Large intestine (tissue), 3 donors: ENCODE measurements around the gene B3GAT3. TPM values are rescaled to one million over a fixed set of nuclear protein-coding genes. Genes with fewer than 3 reads are reported as not detected.

ENCODE experiments used
- DNase-seq, 2 donors: peaks; one replicate each; pipeline versions ENCODE4 v3.0.0 to v3.0.0-alpha.2; 2013
- H3K27ac ChIP-seq: one replicate; pipeline ENCODE4 v1.5.1; 2013; ENCODE audit warnings: low read length
- H3K27me3 ChIP-seq: 2 replicates; pipeline ENCODE4 v1.6.1; 2013; ENCODE audit warnings: low read length; ENCODE audit not compliant: control insufficient read depth, insufficient read depth
- H3K36me3 ChIP-seq: 2 replicates; pipeline ENCODE4 v1.6.1; 2013; ENCODE audit warnings: low read length; ENCODE audit not compliant: control insufficient read depth, insufficient read depth
- H3K4me1 ChIP-seq: one replicate; pipeline ENCODE4 v1.6.1; 2013; ENCODE audit warnings: low read length; ENCODE audit not compliant: control insufficient read depth, insufficient read depth
- H3K4me3 ChIP-seq: one replicate; pipeline ENCODE4 v1.5.1; 2013; ENCODE audit warnings: low read length
- H3K9me3 ChIP-seq: one replicate; pipeline ENCODE4 v1.6.1; 2013; ENCODE audit warnings: mild to moderate bottlenecking, low read depth, low read length, moderate library complexity; ENCODE audit not compliant: control insufficient read depth
- WGBS: methylation state at CpG from one replicate; pipeline ENCODE4 v1.1.5; 2013; ENCODE audit warnings: low lambda C conversion rate; ENCODE audit not compliant: insufficient coverage; 5-methylcytosine and 5-hydroxymethylcytosine counted together
- polyA plus RNA-seq: library from polyadenylated mRNA; unstranded; fragments of 120-200 nt; gene quantifications from one replicate; pipeline ENCODE4 v1.2.1, GENCODE V29; 2013

The B3GAT3 gene
- polyA plus RNA-seq, 1 donor: 40.0 TPM

DNA sequence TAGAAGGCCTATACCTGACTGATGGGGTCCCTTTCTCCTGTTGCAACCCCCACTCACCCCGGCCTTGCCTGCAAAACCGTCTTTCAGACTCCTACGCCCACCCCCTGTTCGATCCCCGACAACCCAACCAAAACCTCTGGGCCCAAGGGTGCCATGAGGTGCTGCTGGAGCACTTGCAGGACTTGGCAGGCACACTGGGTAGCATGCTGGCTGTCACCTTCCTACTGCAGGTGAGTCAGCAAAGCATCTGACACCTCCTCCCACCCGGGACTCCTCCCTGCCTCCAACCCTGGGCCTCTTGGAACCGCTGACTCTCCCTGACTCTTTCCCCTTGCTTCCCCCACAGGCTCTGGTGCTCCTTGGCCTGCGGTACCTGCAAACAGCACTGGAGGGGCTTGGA, 7.5 kb downstream of the B3GAT3 start:
- DNase-seq: peak; percentile 69 to 78
- H3K36me3 ChIP-seq: peaks cover 32% of the 10 kb centered on the region
- H3K27me3 ChIP-seq: no peaks in the 10 kb centered on the region
- WGBS: no CpG with 5 or more reads among the region's 8 CpGs
- no peaks in the 10 kb centered on the region for H3K9me3 ChIP-seq
- H3K4me1 ChIP-seq: peaks cover 40% of the 10 kb centered on the region
- no peak overlapping the region for H3K4me3 ChIP-seq
- H3K27ac ChIP-seq: peak overlapping the region; percentile 78

DNA sequence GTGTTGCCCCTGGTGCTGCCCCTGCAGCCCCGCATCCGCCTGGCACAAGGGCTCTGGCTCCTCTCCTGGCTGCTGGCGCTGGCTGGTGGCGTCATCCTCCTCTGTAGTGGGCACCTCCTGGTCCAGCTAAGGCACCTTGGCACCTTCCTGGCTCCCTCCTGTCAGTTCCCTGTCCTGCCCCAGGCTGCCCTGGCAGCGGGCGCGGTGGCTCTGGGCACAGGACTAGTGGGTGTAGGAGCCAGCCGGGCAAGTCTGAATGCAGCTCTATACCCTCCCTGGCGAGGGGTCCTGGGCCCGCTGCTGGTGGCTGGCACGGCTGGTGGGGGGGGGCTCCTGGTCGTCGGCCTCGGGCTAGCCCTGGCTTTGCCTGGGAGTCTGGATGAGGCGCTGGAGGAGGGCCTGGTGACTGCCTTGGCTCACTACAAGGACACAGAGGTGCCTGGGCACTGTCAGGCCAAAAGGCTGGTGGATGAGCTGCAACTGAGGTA, 8.5 kb downstream of the B3GAT3 start:
- H3K27ac ChIP-seq: peak overlapping the region; percentile 78
- DNase-seq: peak in 1 of 2 donors; percentile 27
- peaks cover 37% of the 10 kb centered on the region for H3K36me3 ChIP-seq
- WGBS: no CpG with 5 or more reads among the region's 15 CpGs
- no peaks in the 10 kb centered on the region for H3K9me3 ChIP-seq
- no peaks in the 10 kb centered on the region for H3K27me3 ChIP-seq
- H3K4me1 ChIP-seq: peaks cover 40% of the 10 kb centered on the region
- H3K4me3 ChIP-seq: no peak overlapping the region

DNA sequence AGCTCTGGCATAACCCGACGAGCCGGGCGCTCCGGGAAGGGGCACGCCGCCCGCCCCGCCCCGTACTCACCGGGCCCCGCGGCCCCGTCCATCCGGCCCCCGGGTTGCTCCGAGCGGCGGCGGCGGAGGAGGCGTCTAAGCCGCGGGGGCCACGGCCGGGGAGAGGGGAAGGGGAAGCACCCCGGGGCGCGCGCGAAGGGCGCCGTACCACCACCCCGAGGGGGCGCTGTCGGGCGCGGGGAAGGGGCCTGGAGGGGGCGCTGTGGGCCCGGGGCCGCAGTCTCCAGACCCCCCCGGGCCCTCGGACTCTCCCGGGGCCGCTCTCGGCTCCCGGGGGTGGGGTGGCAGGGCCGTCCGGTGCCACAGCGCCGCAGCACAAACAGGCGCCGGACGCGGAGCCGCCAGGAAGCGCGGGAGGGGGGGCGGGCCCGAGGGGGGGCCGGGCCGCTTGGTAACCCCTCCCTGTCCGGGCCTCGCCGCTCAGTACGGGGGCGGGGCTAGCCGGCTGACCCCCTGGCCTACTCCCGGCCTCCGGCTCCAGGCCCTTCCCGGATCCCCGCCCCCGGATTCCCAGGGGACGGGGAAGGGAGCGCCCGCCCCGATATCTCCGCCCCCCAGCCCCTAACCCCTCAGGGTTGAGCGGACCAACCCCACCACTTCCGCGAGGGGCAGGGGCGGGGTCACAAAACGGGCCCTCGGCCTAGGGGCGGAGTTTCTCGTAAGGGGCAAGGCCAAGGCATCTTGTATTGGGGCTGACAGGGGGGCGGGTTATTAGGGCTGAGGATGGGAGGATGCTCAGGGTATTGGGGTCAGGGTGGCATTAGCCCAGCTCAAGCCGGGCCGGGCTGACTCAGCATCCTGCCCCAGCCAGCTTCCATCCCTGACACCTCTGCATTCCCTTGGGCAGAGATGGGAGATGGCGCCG, 9.2 kb downstream of the B3GAT3 start, which contains the start of the genes EML3 and ROM1:
Gene EML3 (minus strand): TSS at position 410 of the 925 bp plus-strand sequence. CDS start 318 bp downstream, at position 92.
Gene ROM1 (plus strand): TSS at position 892 of the 925 bp plus-strand sequence. CDS start 25 bp downstream, at position 917.
- Histone ChIP-seq H3K4me1 (peaks cover 40% of the 10 kb centered on the region), H3K36me3 (peaks cover 37% of the 10 kb centered on the region), H3K9me3 (no peaks in the 10 kb centered on the region), H3K27me3 (no peaks in the 10 kb centered on the region), H3K4me3 (peak within 1 kb of the TSS; percentile 74), H3K27ac (peak within 1 kb of the TSS; percentile 78)
- peak; percentile 61 to 73 for DNase-seq
- no CpG with 5 or more reads among the region's 91 CpGs for WGBS

DNA sequence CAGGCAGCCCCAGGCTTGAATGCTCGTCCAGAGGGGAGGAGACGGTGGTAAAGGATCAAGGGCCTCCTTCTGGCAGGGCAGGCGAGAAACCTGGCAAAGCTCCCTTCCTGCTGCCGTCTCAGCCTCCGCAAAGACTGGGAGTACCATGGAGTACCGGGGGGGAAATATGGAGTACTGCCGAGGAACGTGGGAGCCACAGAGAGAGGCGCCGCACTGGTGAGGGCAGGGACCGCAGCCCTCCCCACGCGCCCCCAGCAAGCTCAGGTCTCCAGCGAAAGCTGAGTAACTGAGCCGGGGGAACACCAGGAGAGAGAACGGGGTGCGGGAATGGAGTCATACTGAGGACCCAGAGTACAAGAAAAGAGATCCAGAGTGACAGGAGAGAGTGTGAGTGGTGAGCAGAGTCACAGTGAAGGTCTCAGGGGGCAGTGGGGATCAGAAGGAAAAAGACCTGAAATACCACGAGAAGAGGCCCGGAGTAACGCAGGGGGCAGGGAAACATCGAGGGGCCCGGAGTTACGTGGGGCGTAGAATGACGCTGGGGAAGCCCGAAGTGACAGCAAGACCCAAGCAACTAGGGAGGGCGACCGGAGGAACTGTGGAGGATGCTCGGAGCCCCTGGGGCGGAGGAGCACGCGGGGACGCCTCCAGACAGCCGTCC, 10.0 kb downstream of the B3GAT3 start:
- WGBS: no CpG with 5 or more reads among the region's 34 CpGs
- Histone ChIP-seq H3K9me3 (no peaks in the 10 kb centered on the region), H3K27me3 (no peaks in the 10 kb centered on the region), H3K4me3 (peak overlapping the region; percentile 74), H3K4me1 (peaks cover 40% of the 10 kb centered on the region), H3K36me3 (peaks cover 36% of the 10 kb centered on the region), H3K27ac (peak overlapping the region; percentile 74)
- DNase-seq: peak in 1 of 2 donors; percentile 63

DNA sequence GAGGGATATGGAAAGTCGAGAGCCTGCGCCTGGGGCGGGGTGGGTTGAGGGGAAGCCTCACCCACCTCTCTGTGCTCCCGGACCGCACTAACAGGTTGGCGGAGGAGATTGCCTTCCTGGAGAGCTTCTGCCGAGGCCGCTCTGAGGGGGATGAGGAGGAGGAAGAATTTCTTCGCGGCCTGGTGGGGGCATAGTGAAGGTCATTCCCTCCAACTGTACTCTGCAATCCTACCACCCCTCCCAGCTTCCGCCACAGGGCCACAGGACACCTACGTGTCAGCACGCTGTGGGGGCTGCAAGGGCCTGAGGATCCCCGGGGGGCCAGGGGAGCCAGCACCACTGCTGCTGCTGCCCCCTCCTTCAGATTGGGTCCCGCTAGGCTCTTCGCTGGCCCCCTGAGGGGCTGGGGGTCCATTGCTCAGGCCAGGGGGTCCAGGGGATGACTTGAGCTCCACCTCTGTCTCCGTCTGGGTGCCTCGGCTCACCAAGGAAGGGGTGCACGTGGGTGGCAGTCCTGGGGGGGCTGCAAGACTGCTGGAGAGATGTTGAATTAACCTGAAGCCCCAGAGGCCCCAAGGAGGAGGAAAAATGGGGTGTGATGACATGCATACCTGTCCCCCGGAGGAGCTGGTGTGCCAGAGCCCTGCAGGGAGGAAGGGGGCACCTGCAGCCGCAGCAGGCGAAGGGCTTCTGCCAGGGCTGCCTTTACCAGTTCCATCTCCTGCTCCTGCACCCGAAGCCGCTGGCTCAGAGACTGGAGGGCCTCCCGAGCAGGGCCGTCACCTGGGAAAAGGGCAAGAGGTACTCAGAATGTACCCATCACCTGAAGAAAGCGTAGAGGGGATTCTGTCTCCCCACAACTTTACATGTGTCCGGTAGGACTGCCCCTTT, 10.7 kb downstream of the B3GAT3 start:
- H3K27ac ChIP-seq: no peak overlapping the region
- DNase-seq: no peak
- peaks cover 40% of the 10 kb centered on the region for H3K4me1 ChIP-seq

DNA sequence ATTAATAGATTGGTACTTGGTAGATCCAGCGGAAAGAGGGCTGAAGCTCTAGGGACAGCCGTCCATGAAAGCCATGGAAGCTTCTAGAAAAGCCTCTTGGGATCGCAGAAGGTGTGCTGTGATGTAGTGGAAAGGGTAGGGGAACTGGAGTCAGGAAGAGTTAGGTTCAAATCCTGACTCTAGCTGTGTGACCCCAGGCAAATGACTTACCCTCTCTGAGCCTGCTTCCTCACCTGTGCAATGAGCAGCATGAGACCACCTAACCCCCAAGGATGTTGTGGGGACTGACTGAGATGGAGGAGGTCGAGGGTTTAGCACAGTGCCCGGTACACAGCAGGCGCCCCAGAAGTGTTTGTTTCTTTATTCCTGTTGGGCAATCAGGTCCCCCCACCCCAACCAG, 11.4 kb downstream of the B3GAT3 start:
- H3K4me3 ChIP-seq: no peak overlapping the region
- H3K27ac ChIP-seq: no peak overlapping the region
- H3K36me3 ChIP-seq: peaks cover 36% of the 10 kb centered on the region
- peaks cover 2% of the 10 kb centered on the region for H3K9me3 ChIP-seq
- WGBS: no CpG with 5 or more reads among the region's 6 CpGs
- H3K4me1 ChIP-seq: peaks cover 40% of the 10 kb centered on the region
- DNase-seq: no peak
- no peaks in the 10 kb centered on the region for H3K27me3 ChIP-seq

More for the DNA sequence above, 10.7 kb downstream of the B3GAT3 start:
- Histone ChIP-seq H3K4me3 (peak overlapping the region; percentile 74), H3K36me3 (peaks cover 33% of the 10 kb centered on the region), H3K27me3 (no peaks in the 10 kb centered on the region), H3K9me3 (no peaks in the 10 kb centered on the region)
- no CpG with 5 or more reads among the region's 28 CpGs for WGBS

DNA sequence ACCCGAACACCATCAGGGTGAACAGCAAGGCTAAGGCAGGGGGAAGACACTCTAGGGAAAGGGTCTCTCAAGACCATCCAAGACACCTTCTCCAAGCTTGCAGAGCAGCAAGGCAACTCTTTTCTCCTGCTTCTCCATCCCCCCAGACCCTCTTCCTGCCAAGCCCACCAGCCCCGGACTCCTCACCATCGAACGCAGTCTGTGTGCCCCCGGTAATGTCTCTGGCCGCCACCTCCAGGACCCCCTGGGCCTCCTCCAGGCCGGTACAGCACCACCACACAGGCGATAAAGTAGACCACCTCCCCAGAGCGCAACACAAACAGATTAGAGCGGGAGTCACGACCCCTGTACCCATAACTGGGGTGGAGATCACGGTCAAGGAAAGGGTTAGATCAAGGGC, 13.0 kb downstream of the B3GAT3 start:
- H3K4me1 ChIP-seq: peaks cover 24% of the 10 kb centered on the region
- no peaks in the 10 kb centered on the region for H3K27me3 ChIP-seq
- H3K4me3 ChIP-seq: no peak overlapping the region
- H3K36me3 ChIP-seq: peaks cover 35% of the 10 kb centered on the region
- no peak overlapping the region for H3K27ac ChIP-seq
- no CpG with 5 or more reads among the region's 12 CpGs for WGBS
- no peak for DNase-seq
- H3K9me3 ChIP-seq: peaks cover 2% of the 10 kb centered on the region

DNA sequence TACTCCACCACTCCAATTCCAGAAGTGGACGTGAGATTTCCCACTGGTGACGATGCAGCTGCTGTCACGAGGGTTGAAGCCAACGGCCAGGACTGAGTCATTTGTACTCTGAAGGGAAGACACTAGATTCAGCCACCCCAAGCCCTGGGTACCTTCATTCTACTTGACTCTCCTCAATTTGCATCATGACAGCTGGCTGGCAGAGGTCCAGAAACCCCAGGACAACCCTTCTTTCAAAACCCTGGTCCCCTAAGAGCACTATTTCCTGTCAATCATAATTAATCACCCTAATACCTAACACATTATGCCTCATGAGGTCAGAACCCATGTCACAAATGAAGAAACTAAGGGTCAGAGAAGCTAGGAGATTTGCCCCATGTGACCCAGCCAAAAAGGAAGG, 14.1 kb downstream of the B3GAT3 start:
- no peak for DNase-seq
- peaks cover 2% of the 10 kb centered on the region for H3K9me3 ChIP-seq
- WGBS: no CpG with 5 or more reads among the region's 4 CpGs
- peaks cover 16% of the 10 kb centered on the region for H3K4me1 ChIP-seq
- peaks cover 35% of the 10 kb centered on the region for H3K36me3 ChIP-seq
- no peaks in the 10 kb centered on the region for H3K27me3 ChIP-seq
- H3K4me3 ChIP-seq: no peak overlapping the region
- no peak overlapping the region for H3K27ac ChIP-seq

DNA sequence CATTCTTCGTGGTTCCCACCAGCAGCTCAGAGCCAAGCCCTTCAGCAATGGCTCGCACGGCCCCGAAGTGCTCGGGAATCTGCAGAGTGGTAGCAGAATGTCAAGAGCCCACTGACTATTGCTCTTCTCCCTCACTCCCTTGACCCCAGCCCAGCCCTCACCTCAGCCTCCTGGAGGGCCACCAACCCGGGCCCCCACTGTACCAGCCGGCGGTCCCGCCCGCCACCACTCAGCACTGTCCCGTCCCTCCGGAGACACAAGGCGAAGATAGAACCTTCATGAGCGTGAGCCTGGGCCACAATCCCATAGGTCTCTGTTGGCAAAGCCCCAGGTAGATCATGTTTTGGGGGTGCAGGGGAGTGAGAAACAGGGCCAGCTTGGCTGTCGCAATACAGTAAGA, 15.9 kb downstream of the B3GAT3 start:
- H3K4me3 ChIP-seq: no peak overlapping the region
- no peaks in the 10 kb centered on the region for H3K27me3 ChIP-seq
- H3K36me3 ChIP-seq: peaks cover 35% of the 10 kb centered on the region
- H3K9me3 ChIP-seq: peaks cover 4% of the 10 kb centered on the region
- no CpG with 5 or more reads among the region's 15 CpGs for WGBS
- H3K27ac ChIP-seq: no peak overlapping the region
- no peak for DNase-seq
- H3K4me1 ChIP-seq: peaks cover 8% of the 10 kb centered on the region
